Stimulated activated CD4-positive, alpha-beta T cell treated with anti-CD3 and anti-CD28 coated beads, TNF-alpha, amount 100 ng/mL, for 48 hours (primary cell): ENCODE results near the gene DLGAP1.

Experiments used
- DNase-seq, 3 donors: peaks; one replicate each; pipeline ENCODE4 v3.0.0-alpha.2; 2020; ENCODE audit warnings: low read depth in 3 of 3

DLGAP1 gene

GRCh38 chr18:3541549-3542386 lies 913.3 kb downstream of the DLGAP1 start:
- DNase-seq = peak in 1 of 3 donors; percentile 26

- no peak for DNase-seq
Observed at GRCh38 chr18:3540805-3541548, 914.1 kb downstream of the DLGAP1 start.

GRCh38 chr18:3538954-3539617 lies 916.0 kb downstream of the DLGAP1 start:
- DNase-seq = no peak

DNA sequence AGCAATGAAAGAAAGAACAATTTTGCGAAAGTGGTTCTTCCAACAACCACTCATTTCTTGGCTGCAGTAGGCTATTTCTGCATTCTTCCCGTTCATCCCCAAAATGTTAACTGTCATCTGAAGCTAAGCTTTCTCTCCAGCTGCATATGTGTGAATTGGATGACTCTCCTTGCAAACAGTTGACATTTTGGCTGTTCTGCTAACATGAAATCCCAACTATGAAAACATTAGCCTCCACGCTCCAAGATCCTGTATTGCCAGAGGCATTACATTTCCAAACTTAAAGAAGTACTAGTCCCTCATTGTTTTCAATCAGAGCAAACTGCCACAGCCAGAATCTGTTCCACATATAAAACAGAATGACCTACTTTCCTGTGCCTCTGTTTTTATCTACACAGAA lies 916.7 kb downstream of the DLGAP1 start:
- no peak for DNase-seq

DNA sequence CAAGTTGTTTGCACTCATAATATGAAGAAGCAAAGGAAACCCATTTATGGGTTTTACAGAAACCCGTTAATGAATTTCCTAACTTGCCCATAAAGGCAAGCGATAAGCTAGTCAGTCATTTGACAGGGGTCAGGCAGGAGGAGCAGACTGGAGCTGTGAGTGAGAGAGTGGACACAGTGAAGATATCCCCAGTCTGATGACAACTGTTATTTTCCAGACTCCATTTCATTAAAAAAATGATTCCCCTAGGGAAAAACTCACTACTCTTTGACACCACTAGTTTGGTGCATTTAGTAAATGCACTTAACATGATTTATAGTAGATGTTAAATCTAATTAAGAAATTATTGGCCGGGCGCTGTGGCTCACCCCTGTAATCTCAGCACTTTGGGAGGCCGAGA lies 924.3 kb downstream of the DLGAP1 start:
- DNase-seq = no peak

DNA sequence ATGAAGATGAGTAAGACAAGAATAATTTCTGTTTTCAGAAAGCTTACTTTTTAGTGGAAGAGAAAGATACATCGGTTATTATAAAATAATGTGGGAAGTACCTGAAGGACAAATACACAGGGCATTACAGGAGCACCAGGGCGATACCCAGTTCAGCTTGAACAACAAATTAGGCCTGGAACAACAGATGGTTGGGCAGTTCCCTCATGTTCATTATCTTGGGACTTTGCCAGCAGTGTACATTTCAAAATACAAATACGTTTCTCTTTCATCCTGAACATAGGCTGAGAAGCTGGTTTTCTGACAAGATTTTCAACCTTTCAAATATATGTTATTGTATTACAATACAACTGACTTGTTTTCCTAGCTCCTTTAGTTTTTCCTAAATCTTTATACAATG lies 925.5 kb downstream of the DLGAP1 start:
- DNase-seq = no peak

- DNase-seq = no peak
Observed at GRCh38 chr18:3529077-3529476, 926.0 kb downstream of the DLGAP1 start.

DNA sequence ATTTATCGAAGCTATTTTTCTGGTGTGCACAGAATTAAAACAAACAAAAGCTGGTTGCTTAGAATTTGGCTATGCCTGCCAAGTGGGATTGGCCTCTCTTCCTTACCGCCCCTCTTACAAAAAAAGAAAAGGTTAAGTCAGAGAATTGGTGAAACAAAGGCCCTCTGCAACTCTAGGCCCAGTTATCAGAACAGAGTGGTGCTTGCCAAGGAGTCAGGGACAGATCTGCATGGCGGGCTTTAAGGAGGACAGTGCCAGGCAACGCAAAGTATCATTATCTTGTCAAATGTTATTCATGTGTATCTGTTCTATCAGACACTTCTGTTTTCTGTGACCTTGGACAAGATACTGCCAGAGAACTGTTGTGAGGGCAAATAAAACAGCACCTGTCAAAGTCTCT lies 926.9 kb downstream of the DLGAP1 start:
- no peak for DNase-seq

- no peak for DNase-seq
Observed at GRCh38 chr18:3526421-3527354, 928.4 kb downstream of the DLGAP1 start.

DNA sequence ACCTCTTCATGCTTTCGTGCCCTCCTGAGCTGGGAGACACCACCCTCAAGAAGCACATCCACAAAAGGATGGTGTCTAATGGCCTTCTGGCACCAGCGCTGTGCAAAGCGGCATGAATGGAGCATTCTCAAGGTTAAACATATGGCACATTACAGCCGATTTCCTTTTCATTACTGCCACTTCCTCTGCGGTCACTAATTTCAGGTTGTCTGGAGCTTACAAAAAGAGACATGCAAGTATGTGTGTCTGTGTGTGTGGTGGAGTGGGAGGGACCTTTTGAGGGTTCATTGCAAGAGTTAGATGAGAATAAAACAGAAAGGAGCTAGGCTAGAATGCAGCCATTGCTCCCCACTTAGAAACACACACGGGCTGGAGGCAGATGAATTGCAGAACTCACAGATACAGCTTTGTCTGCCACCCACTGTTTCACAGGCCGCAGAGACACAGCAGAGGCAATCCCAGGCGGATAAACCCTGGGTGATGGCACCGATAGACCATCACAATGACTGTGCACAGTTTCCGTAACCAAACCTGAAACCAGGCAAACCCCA lies 929.2 kb downstream of the DLGAP1 start:
- peak in 2 of 3 donors; percentile 7 to 32 for DNase-seq

GRCh38 chr18:3524706-3525105 lies 930.4 kb downstream of the DLGAP1 start:
- DNase-seq = no peak

GRCh38 chr18:3520230-3521085 lies 934.6 kb downstream of the DLGAP1 start:
- DNase-seq = no peak

DNA sequence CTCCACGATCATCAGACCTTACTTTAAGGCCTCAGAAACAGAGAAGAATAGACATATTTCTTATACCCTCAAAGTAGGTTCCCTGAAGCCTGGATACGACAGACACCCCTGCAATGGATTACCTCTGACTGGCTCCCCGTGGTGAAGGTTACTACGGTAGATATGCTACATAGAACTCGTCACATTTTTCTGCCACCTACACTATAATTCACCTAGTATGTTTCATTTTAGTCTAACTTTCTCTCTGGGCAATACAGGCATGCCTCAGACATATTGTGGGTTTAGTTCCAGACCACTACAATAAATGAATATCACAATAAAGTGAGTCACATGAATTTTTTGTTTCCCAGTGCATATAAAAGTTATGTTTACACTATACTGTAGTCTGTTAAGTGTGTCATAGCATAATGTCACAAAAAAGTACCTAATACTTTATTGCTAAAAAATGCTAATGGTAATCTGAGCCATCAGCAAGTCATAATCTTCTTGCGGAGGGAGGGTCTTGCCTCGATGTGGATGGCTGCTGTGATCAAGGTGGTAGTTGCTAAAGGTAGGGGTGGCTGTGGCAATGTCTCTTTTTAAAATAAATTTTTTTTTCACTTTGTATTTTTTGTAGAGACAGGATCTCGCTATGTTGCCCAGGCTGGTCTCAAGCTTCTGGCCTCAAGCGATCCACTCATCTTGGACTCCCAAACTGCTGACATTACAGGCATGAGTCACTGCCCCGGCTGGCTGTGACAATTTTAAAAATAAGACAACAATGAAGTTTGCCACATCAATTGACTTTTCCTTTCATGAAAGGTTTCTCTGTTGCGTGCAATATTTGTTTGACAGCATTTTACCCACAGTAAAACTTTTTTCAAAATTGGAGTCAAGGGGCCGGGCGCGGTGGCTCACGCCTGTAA lies 940.5 kb downstream of the DLGAP1 start:
- no peak for DNase-seq

DNA sequence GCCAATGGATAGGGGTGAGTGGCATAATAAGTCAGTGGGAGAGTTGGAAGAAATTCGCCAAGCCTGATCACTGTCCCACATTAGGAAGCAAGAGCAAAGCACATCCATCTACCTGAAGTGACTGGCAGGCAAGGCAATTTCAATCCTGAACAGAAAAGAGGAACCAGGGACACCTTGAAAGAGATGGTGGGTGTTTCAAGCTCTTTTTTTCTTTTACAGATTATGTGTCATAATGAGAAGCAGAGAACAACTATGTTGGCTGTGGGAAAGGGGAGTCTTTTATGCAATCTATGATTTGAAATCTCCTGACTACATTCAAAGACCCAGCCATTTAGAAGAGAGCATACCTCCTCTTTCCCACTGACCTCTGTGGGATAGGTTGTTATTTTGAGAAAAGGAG lies 941.6 kb downstream of the DLGAP1 start:
- DNase-seq = no peak

DNA sequence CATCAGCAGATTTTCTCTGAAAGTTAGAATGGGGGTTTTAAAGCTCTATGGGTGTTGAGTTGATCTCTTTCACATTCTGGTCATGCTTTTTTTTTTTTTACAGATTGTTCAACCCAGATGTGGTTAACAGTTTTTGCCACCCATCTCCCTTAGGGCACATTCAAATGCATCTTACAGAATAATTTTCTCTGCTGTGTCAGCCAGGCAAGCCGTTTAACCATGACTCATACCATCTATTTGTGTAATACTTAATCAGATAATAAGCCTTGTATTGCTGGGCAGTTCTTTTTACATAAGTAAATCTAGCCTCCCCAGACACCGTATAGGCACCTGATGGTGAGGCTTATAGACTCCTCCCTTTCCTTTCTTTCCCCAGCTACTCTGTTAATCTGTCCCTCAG lies 943.1 kb downstream of the DLGAP1 start:
- no peak for DNase-seq

- no peak for DNase-seq
Observed at GRCh38 chr18:3510896-3511295, 944.2 kb downstream of the DLGAP1 start.

GRCh38 chr18:3510024-3510423 lies 945.1 kb downstream of the DLGAP1 start:
- no peak for DNase-seq

GRCh38 chr18:3508576-3509549 lies 946.2 kb downstream of the DLGAP1 start:
- DNase-seq = no peak
